ENCODE data around the gene CIART.
"Not testable (repeated sequence)": the region's sequence is repeated elsewhere in the genome, so short reads cannot be mapped to it uniquely, and the experiment has no call there.

CIART gene

DNA sequence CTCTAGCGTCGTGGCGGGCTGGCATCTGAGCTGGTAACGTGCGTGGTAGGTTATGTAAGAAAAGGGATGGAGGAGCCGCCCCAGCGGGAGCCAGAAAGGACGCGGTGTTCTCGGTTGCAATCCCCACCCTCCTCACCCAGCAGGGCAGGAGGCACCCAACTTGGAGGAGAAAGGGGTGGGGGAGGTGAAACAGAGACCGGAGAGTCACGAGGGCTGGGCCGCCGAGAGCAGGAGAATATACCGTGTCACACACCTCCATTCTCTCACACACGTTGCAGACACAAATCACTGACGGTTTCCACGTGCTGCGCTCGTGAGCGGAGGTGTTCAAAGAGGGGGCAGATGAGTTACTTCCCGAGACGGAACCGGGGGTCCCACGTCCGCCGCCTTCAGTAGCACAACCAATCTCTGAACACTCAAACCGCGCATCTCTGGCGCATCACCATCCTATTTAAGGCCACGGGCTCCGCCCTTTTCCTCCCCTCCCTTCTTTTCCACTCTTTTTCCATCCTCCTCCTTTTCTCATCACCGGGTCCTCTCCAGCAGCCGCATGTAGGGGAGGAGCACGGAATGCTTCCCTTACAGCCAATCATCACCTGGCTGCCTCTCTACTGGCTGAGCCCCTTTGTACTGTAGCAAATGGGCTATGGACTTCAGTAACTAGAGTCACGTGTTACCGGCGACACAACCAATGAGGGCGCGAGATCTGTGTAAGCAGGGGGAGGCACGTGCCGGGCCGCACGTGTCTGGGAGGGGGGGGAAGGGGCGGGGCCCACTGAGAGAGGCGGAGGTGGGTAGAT is at the start of gene CIART:
Gene CIART, plus strand, starts transcription at position 797 of the 800 bp plus-strand sequence. CDS start 714 bp downstream, outside the sequence.
- peak; percentile 70 to 76 for DNase-seq

GRCh38 chr1:150232921-150233320 is 49.4 kb upstream of the CIART start:
- DNase-seq = not testable (repeated sequence)

DNA sequence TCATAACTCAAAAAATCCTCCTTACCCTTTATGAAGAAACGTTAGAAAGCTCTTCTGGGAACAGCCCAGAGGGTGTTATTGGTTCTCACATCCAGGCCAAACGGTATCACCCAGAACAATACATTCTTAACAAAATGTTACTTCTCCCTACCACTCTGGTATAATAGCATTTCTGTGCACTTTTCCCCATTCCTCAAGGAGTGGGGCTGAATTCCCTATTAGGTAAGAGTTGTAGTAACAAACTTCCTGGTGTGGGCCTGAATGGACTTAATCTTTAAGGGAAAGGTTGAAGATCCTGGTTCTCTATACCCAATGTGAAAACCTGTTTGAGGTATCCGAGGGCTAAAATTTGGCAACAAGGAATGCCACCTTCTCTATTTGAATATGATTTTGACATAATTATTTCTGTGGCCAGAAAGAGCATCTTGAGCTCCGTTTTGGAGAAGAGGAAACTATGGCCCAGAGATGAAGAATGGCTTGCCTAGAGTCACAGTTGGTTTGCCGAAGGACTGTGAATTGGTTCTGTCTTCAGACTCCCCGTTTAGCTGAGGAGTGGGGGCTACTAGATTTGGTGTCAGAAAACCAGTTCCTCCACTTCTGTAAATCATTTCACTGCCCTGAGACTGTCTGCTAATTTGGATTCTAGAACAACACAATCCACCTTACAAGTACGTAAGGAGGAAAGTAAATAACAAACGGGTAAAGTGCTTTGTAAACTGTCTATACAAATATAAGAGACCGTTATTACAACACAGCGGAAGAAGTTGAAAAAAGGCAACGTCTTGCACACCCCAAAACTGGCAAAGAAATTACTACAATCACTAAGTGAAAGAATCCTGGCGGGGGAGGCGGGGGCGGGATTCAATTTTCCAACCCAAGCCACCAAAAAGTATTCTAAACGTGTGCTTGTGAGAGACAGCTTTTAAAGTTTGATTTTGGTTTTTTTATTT is 48.7 kb upstream of the CIART start:
- DNase-seq = peak; percentile 61 to 66

DNA sequence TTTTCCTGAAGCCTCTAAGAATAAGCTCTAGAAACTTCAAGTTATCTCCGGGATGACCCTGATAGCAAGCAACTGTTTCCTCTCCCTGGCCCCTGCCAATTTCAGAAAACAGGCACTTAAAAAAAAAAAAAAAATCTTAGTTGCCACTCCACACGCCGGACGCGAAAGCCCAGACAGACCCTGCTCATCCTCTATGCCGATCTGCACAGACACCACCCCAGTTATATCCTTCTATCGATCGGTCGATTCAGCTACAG is 48.1 kb upstream of the CIART start:
- DNase-seq = no peak

DNA sequence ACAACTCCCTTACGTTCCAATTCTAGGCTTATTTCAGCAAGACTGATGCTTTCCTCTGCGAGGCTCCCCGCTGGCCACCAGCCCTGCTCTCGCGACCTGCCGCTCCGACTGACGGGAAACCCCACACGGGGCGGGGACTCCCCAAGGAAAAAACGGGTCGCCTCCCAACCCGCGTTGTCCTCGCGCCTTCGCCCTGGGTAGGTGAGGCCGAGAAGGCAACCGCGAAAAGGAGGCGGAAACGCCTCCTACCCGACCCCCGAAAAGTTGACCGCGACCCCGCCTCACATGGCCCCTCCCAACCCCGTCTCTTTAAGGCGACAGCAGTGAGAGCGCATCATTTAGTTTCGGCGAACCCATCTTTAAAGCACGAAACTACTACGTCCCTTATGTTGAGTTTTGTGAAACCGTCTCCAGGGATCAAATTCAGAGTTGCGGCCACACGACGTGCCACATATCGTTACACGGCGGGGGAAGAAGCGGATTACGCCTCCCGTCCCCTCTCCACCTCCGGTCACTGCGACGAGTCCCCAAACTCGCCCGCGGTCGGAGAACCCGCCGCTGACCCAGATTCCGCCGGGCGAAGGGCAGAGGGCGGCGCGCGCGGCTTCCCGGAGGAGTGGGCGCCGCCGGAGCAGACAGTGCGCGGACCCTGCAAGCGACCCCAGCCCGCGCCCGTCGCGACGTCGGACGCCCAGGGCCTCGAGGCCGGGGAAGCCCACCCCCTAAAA is 47.6 kb upstream of the CIART start:
- peak; percentile 90 to 92 for DNase-seq

DNA sequence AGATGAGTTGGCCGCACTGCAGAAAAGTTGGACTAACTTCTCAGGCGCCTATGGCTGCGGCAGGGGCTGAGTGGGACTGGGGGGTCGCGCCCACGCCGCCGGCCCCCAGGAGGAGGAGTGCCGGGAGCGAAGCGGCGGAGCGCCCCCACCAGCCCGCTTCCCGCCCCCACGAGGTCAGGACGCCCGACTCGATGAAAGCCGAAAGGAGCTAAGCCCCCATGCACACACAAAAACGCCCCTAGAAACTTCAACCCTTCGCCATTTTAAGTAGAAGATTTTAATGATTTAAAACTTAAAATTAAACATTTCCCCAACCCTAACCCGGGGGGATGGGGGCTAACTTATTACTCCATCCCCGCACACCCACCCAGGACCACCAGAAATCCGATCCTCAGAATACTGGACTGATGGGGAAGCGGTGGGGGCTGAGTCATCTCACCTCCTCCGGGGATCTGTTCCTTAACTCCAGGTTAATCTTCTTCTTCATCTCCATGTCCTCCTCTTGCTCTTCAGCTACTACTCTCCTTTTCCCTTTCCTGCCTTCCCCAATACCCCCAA is 47.0 kb upstream of the CIART start:
- peak; percentile 39 to 46 for DNase-seq

DNA sequence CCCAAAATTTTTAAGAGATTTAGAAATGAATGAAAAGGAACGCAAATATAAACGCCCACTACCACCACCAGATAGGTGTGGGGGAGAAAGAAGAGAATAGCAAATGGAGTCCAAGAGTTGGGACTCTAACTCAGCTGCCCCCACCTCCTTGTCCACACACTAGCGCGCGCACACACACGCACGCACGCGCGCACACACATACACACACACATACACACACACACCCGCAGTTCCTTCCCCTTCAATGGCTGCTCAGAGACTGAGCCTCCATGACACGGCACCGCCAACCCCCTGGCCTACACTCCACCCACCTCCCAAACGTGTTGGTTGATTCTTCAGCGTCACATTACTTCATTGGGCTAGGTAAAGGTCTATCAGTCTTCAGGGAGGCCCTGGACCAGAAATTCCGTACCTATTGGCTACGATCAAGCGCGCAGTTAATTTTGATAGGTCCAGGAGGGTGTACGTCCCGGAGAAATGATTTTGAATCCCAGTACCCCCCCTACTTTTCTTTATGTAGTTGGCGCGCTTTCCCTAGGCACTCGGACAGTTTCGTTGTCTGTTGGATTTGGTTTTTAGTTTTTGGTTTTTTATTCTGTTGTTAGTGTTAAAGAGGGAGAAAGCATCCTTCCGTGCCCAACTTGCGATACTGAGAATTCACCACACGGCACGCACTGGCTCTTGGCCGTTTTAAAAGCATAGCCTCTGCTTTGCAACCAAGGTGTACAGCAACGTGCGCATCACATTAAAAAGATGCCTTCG is 46.3 kb upstream of the CIART start, which contains the start of gene ANP32E:
Gene ANP32E, minus strand, starts transcription at position 261 of the 762 bp plus-strand sequence. CDS start 326 bp downstream, outside the sequence.
- DNase-seq = peak; percentile 90 to 93

- DNase-seq = no peak
Measured at GRCh38 chr1:150236614-150237100, 45.7 kb upstream of the CIART start.

DNA sequence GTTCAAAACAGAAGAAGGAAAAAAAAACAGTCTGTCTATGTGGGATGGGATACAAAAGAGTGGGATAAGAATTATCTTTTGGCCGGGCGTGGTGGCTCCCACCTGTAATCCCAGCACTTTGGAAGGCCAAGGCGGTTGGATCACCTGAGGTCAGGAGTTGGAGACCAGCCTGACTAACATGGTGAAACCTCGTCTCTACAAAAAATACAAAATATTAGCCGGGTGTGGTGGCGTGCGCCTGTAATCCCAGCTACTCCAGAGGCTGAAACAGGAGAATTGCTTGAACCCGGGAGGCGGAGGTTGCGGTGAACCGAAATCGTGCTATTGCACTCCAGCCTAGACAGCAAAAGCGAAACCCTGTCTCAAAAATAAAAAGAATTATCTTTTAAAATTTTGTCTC is 45.2 kb upstream of the CIART start:
- DNase-seq = peak in 1 of 2 donors; percentile 15

DNA sequence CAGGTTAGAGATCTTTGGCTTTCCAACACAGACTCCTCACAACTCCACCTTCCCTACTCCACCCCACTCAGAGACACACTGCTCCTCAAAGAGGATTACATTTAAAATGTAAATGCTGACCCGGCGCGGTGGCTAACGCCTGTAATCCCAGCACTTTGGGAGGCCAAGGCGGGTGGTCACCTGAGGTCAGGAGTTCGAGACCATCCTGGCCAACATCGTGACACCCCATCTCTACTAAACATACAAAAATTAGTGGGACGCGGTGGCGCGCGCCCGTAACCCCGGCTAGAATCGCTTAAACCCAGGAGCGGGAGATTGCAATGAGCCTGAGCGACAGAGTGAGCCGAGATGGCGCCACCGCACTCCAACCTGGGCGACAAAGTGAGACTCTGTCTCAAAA is 44.6 kb upstream of the CIART start:
- peak in 1 of 2 donors; percentile 11 for DNase-seq

GRCh38 chr1:150243003-150243402 is 39.4 kb upstream of the CIART start:
- DNase-seq = no peak

DNA sequence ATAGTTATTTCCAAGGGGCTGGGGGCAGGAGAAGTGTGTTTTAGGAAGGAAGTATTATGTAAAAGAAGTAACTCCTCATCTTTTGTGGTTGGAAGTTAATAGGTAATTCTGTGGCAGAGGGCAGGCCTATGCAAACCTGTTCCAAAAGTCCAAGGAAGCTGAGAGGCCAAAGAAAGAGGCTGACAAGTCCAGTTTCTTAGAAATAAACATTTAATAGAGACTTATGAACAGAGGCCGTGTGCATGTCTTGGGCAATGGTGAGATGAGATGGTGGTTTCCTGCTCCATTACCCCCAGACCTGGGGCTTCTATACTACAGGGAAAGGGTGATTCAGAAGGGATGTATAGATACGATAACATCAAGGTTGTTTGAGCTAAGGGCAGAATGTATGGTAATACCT is 32.4 kb upstream of the CIART start:
- no peak for DNase-seq

DNA sequence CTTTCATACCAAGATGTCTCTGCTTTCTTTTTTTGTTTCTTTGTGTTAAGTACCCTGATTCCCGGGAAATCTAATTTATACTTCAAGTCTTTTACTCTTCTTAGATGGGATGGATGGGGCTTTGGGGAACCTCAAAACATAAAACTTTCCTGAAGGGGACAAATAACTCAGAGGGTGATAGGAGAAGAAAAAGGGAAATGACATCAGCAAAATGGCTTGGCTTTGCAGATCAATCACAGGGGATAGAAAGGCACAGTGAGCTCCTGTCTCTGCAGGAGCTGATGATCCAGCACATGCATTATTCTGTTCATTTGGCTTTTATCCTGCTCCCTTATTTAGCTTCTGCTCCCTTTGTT is 26.2 kb upstream of the CIART start:
- no peak for DNase-seq

DNA sequence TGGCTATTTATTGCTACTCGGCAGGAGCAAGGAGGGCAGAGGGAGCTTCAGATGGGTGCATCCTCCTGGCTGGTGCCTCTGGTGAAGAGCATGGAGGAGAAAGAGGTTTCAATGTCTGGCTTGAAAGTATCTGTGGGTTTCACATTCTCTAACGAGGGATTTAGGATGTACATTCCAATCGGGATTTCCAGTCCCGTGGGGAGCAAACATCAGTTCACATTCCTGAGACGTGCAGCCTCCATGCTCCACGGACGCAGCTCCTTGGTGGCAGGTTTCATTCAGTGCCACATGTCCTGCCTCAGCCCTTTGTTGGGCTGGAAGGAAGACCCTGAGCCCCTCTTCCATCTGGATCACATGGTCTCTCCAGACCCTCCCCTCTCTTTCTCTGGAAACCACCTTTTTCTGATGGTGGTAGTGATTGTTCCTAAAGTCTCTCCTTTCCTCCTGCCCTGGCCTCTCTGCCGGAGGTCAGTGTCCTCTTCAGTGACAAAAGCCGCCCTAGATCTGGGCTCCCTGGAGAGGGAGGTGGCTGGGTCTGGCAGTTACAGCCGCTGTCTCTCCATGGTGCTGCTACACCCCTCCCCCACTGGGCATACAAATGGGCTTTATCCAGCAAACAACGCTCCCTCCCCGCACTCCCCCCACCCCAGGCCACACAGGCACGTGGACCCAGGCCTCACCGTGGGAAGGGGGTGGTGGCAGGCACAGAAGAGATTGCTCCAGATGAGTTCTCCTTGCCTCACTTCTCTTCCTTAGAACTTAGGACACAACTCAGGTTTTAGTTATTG is 25.6 kb upstream of the CIART start:
- no peak for DNase-seq

GRCh38 chr1:150257624-150258585 is 24.4 kb upstream of the CIART start, which contains the start of gene CA14:
CA14 (plus strand) TSS chr1:150257774; CDS start chr1:150258129, 355 bp downstream.
- no peak for DNase-seq

- DNase-seq = no peak
Measured at GRCh38 chr1:150259217-150259616, 23.1 kb upstream of the CIART start.

GRCh38 chr1:150259758-150260669 is 22.3 kb upstream of the CIART start:
- DNase-seq = no peak

- no peak for DNase-seq
Measured at GRCh38 chr1:150261367-150261766, 21.0 kb upstream of the CIART start.
